Left lung (tissue), 10 donors: Measurements from ENCODE around the gene SLC2A1. TPM values are rescaled to one million over a fixed set of nuclear protein-coding genes. Genes with fewer than 3 reads are reported as not detected.
A peak's percentile ranks its signal among the peaks of the same experiment; 100 is the strongest.

Experiments
- ATAC-seq: fragments of 200-7000 bp; cut with Tn5 transposase; one replicate; pipeline ENCODE4 v1.9.1; 2020; ENCODE audit warnings: moderate library complexity
- DNase-seq, 4 donors: peaks; one replicate each; pipeline ENCODE4 v3.0.0-alpha.2; 2013 to 2020
- H3K27ac ChIP-seq, 2 donors: fragments of 200-600 bp; sonication (generic) in 1 of 2; one replicate each; pipeline versions ENCODE4 v1.5.0 to v1.8.0; 2020 to 2021
- H3K27me3 ChIP-seq, 2 donors: fragments of 200-600 bp; sonication (generic) in 1 of 2; one replicate each; pipeline versions ENCODE4 v1.5.0 to v1.8.0; 2020 to 2021
- H3K36me3 ChIP-seq, 2 donors: fragments of 200-600 bp; sonication (generic) in 1 of 2; one replicate each; pipeline versions ENCODE4 v1.5.0 to v1.8.0; 2020 to 2021
- H3K4me1 ChIP-seq, 2 donors: fragments of 200-600 bp; one replicate each; pipeline ENCODE4 v1.8.0; 2021
- H3K4me3 ChIP-seq, 2 donors: fragments of 200-600 bp; sonication (generic) in 1 of 2; one replicate each; pipeline versions ENCODE4 v1.5.0 to v1.8.0; 2020 to 2021; ENCODE audit warnings: mild to moderate bottlenecking in 1 of 2
- H3K9me3 ChIP-seq, 2 donors: fragments of 200-600 bp; sonication (generic) in 1 of 2; one replicate each; pipeline versions ENCODE4 v1.5.0 to v1.8.0; 2020 to 2021
- intact Hi-C, 2 donors: fragments of 100-400 bp; cut with DNase I; formaldehyde crosslinking; loops; one replicate each; pipeline versions ENCODE4 v1.11.2 to v1.14.2; 2022
- polyA plus RNA-seq, 6 donors: library from polyadenylated mRNA; unstranded; fragments of 120-200 nt; gene quantifications; one replicate each; pipeline ENCODE4 v1.2.1, GENCODE V29; 2013; ENCODE audit not compliant: insufficient read length in 6 of 6
- total RNA-seq, 2 donors: library from RNA; stranded (reverse); fragmentation: NEBNext Ultra II Directional; extraction: Animal tissue kit (Norgen Biotek cat#: 25700); gene quantifications; one replicate each; pipeline ENCODE4 v1.2.1, GENCODE V29; 2021
- TF ChIP-seq, protein P1 (sequence below), 2 donors: fragments of 200-600 bp; sonication (generic) in 1 of 2; IDR thresholded peaks; one replicate each; pipeline versions ENCODE4 v1.5.0 to v1.8.0; 2021; ENCODE audit warnings: antibody characterized with exemption in 2 of 2
- donor health status: DM: no; HTN: yes; CAD: no.
- donor health status: DM: no; HTN: no; CAD: no.

The SLC2A1 gene
- total and polyA plus RNA-seq, 8 donors = 10.5 to 109 (median 48.0) TPM

DNA sequence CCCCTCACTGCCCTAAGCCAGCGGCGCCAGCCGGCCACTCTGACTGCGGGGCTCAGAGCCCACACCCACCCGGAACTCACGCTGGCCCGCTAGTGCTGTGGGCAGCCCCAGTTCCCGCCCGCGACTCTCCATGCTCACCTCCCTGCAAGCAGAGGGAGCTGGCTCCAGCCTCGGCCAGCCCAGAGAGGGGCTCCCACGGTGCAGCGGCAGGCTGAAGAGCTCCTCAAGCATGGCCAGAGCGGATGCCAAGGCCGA lies 41.5 kb downstream of the SLC2A1 start:
- no peak for DNase-seq
- Histone ChIP-seq H3K36me3 (no peaks in the 10 kb centered on the region), H3K27ac (no peak overlapping the region), H3K27me3 (no peaks in the 10 kb centered on the region), H3K4me1 (no peaks in the 10 kb centered on the region), H3K4me3 (no peak overlapping the region), H3K9me3 (peaks cover 0 to 4% of the 10 kb centered on the region in 2 donors)
- ATAC-seq = no peak
- intact Hi-C loops = loop anchor here in 1 of 2 donors (10.0 kb wide), 1 partner anchor 158 kb away; no protein-coding TSS in a partner anchor
- TF ChIP-seq, protein P1, sequence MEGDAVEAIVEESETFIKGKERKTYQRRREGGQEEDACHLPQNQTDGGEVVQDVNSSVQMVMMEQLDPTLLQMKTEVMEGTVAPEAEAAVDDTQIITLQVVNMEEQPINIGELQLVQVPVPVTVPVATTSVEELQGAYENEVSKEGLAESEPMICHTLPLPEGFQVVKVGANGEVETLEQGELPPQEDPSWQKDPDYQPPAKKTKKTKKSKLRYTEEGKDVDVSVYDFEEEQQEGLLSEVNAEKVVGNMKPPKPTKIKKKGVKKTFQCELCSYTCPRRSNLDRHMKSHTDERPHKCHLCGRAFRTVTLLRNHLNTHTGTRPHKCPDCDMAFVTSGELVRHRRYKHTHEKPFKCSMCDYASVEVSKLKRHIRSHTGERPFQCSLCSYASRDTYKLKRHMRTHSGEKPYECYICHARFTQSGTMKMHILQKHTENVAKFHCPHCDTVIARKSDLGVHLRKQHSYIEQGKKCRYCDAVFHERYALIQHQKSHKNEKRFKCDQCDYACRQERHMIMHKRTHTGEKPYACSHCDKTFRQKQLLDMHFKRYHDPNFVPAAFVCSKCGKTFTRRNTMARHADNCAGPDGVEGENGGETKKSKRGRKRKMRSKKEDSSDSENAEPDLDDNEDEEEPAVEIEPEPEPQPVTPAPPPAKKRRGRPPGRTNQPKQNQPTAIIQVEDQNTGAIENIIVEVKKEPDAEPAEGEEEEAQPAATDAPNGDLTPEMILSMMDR (IDR thresholded peaks at IDR 0.05) = no peak

DNA sequence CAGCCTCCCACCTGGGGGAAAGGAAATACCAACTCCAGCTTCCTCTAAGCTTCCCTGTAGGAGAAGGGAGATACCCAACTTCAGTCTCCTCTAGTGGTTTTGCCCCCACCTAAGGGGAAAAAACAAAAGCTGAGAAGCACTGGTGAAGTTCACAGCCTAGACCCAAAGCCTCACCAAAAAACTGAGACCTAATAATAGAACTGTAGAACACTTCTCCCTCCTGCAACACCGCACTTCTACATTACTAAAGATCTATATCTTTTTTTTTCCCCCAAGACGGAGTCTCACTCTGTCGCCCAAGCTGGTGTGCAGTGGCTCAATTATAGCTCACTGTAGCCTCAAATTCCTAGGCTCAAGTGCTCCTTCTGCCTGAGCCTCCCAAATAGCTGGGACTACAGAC lies 43.2 kb downstream of the SLC2A1 start:
- Histone ChIP-seq H3K36me3 (no peaks in the 10 kb centered on the region), H3K27ac (no peak overlapping the region), H3K27me3 (no peaks in the 10 kb centered on the region), H3K4me3 (no peak overlapping the region), H3K9me3 (peaks cover 0 to 4% of the 10 kb centered on the region in 2 donors), H3K4me1 (no peaks in the 10 kb centered on the region)
- no peak for DNase-seq
- intact Hi-C loops = loop anchor here (2.0 to 10.0 kb wide), 2 partner anchors 157 to 159 kb away; no protein-coding TSS in a partner anchor
- TF ChIP-seq, protein P1 (IDR thresholded peaks at IDR 0.05) = no peak
- no peak for ATAC-seq

DNA sequence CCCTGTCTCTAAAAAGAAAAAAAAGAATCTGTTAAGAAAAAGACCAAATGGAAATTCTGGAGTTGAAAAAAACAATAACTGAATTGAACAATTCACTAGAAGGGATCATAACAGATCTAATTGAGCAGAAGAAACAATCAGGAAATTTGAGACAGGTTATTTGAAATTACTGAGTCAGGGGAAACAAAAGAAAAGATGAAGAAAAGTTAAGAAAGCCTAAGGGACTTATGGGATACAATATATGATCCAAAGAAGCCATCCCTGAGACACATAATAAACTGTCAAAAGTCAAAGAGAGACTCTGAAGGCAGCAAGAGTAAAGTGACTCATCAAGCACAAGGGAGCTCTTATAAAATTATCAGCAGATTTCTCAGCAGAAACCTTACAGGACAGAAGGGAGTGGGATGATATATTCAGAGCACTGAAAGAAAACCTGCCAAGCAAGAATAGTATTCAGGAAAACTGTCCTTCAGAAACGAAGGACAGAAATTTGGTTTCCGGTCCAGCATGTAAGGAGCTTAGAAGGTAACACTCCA lies 44.5 kb downstream of the SLC2A1 start:
- intact Hi-C loops = loop anchor here (2.0 to 10.0 kb wide), 2 partner anchors 159 to 161 kb away; no protein-coding TSS in a partner anchor
- Histone ChIP-seq H3K27me3 (no peaks in the 10 kb centered on the region), H3K9me3 (peaks cover 0 to 4% of the 10 kb centered on the region in 2 donors), H3K36me3 (no peaks in the 10 kb centered on the region), H3K4me3 (no peak overlapping the region), H3K4me1 (no peaks in the 10 kb centered on the region), H3K27ac (no peak overlapping the region)
- DNase-seq = no peak
- ATAC-seq = no peak
- TF ChIP-seq, protein P1 (IDR thresholded peaks at IDR 0.05) = no peak

DNA sequence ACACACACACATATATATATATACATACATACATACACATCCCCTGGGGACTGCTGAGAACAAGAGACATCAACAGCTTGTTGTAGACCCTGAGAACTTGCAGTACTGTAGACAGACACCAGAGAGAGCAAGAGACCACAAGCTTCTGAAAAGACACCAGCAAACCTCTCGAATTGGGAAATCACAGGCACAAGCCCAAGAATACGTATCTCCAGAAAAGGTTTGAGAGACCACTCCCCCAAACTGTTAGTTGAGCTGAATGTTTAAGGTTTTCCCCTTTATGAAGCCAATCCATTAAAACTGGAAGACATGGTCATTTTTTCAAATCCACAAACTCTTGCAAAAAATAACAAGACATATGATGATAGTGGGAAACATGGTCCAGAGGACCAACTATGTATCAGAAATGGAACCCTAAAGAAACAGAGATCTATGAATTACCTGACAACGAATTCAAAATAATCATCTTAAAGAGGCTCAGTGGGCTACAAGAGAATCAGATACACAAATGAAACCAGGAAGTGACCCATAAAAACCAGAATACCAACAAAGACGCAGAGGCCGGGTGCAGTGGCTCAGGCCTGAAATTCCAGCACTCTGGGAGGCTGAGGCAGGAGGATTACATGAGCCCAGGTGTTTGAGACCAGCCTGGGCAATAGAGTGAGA lies 45.1 kb downstream of the SLC2A1 start:
- DNase-seq = peak in 2 of 4 donors; percentile 54 to 78
- H3K36me3 ChIP-seq = no peaks in the 10 kb centered on the region
- TF ChIP-seq, protein P1 (IDR thresholded peaks at IDR 0.05) = peak; percentile 49 to 71
- peaks cover 0 to 4% of the 10 kb centered on the region in 2 donors for H3K9me3 ChIP-seq
- intact Hi-C loops = loop anchor here (2.0 to 10.0 kb wide), 2 partner anchors 159 to 161 kb away; no protein-coding TSS in a partner anchor
- no peak overlapping the region for H3K4me3 ChIP-seq
- ATAC-seq = peak; percentile 95
- H3K27me3 ChIP-seq = no peaks in the 10 kb centered on the region
- no peaks in the 10 kb centered on the region for H3K4me1 ChIP-seq
- H3K27ac ChIP-seq = no peak overlapping the region

DNA sequence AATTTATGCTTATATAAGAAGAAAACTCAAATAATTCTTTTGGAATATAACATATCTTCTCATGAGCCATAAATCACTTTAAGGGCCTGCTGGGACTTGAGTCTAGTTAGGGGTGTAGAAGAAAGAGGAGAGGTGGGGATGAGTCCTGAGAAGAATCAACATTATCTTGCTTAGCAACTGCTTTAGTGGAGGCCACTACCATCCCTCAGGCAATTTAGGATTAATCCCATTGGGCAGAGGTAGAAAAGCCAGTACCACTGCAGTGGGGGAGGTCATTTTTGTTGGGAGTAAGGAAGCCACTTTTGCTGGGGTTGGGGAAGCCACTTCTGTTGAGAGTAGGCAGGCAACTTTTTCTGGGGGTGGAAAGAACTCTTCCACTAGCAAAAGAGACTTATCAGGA lies 47.7 kb downstream of the SLC2A1 start:
- ATAC-seq (no peak), DNase-seq (no peak)
- no peaks in the 10 kb centered on the region for H3K4me1 ChIP-seq
- no peak overlapping the region for H3K27ac ChIP-seq
- no peak overlapping the region for H3K4me3 ChIP-seq
- H3K36me3 ChIP-seq = no peaks in the 10 kb centered on the region
- TF ChIP-seq, protein P1 (IDR thresholded peaks at IDR 0.05) = no peak
- H3K9me3 ChIP-seq = peaks cover 0 to 4% of the 10 kb centered on the region in 2 donors
- no peaks in the 10 kb centered on the region for H3K27me3 ChIP-seq
- intact Hi-C loops = loop anchor here in 1 of 2 donors (10.0 kb wide), 1 partner anchor 164 kb away; no protein-coding TSS in a partner anchor
